Measurements from ENCODE around the gene PATL2.

DNA sequence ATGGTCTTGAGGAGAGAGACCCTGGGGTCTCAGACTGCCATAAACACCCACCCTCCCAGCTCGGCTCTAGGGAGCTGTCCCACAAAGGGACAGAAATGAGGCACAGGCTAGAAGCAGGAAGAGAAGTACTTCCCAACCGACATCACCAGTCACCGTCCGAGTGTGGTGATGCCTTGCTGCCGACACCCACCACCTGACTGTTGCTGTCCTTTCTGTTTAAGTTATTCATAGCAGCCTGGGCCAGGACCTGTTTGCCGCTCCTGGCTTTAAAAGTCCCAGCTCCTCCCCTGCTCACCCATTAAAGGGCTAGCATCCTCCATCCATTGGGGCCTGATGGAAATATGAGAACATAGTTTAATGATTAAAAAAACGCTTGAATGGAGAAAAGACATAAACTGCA, 34.4 kb downstream of the PATL2 start:
- TF ChIP-seq, protein P1, sequence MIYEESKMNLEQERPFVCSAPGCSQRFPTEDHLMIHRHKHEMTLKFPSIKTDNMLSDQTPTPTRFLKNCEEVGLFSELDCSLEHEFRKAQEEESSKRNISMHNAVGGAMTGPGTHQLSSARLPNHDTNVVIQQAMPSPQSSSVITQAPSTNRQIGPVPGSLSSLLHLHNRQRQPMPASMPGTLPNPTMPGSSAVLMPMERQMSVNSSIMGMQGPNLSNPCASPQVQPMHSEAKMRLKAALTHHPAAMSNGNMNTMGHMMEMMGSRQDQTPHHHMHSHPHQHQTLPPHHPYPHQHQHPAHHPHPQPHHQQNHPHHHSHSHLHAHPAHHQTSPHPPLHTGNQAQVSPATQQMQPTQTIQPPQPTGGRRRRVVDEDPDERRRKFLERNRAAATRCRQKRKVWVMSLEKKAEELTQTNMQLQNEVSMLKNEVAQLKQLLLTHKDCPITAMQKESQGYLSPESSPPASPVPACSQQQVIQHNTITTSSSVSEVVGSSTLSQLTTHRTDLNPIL (CRISPR knock-in tag; IDR thresholded peaks at IDR 0.05; ENCODE audit: low read depth), result no peak
- TF ChIP-seq ZFP30 (CRISPR knock-in tag; IDR thresholded peaks at IDR 0.05) (no peak), RARB (CRISPR knock-in tag; IDR thresholded peaks at IDR 0.05) (no peak), ZNF565 (CRISPR knock-in tag; conservative IDR thresholded peaks at IDR 0.05; ENCODE audit: low read depth) (no peak), ZC3H10 (CRISPR knock-in tag; IDR thresholded peaks at IDR 0.05) (no peak)
- TF ChIP-seq, protein P2, sequence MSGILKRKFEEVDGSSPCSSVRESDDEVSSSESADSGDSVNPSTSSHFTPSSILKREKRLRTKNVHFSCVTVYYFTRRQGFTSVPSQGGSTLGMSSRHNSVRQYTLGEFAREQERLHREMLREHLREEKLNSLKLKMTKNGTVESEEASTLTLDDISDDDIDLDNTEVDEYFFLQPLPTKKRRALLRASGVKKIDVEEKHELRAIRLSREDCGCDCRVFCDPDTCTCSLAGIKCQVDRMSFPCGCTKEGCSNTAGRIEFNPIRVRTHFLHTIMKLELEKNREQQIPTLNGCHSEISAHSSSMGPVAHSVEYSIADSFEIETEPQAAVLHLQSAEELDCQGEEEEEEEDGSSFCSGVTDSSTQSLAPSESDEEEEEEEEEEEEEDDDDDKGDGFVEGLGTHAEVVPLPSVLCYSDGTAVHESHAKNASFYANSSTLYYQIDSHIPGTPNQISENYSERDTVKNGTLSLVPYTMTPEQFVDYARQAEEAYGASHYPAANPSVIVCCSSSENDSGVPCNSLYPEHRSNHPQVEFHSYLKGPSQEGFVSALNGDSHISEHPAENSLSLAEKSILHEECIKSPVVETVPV (CRISPR knock-in tag; IDR thresholded peaks at IDR 0.05), result no peak
- TF ChIP-seq, protein P3, sequence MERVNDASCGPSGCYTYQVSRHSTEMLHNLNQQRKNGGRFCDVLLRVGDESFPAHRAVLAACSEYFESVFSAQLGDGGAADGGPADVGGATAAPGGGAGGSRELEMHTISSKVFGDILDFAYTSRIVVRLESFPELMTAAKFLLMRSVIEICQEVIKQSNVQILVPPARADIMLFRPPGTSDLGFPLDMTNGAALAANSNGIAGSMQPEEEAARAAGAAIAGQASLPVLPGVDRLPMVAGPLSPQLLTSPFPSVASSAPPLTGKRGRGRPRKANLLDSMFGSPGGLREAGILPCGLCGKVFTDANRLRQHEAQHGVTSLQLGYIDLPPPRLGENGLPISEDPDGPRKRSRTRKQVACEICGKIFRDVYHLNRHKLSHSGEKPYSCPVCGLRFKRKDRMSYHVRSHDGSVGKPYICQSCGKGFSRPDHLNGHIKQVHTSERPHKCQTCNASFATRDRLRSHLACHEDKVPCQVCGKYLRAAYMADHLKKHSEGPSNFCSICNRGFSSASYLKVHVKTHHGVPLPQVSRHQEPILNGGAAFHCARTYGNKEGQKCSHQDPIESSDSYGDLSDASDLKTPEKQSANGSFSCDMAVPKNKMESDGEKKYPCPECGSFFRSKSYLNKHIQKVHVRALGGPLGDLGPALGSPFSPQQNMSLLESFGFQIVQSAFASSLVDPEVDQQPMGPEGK (CRISPR knock-in tag; IDR thresholded peaks at IDR 0.05; ENCODE audit: borderline replicate concordance), result no peak

Data from SK-N-SH treated with all-trans-retinoic acid at 6 μM for 48 hours (cell line).